ENCODE measurements around the gene IL1RN. TPM values are rescaled to one million over a fixed set of nuclear protein-coding genes. Genes with fewer than 3 reads are reported as not detected.
A peak's percentile ranks its signal among the peaks of the same experiment; 100 is the strongest.

IL1RN gene
- polyA plus RNA-seq, 1 donor (not counting 4 experiments of a cell fraction or from before 2014, with no cell fraction given), result 128 TPM

- no peak for DNase-seq (ENCODE audit: low read depth, low spot score)
- Histone ChIP-seq H3K9me3 (ENCODE audit: control insufficient read depth, low read depth, low read length) (no peaks in the 10 kb centered on the region), H3K9me1 (ENCODE audit: control insufficient read depth, extremely low read depth, insufficient read depth, low read length) (no peaks in the 10 kb centered on the region), H3K9ac (ENCODE audit: control insufficient read depth, extremely low read depth, insufficient read depth, low read length) (no peak overlapping the region), H3K79me2 (ENCODE audit: control insufficient read depth, insufficient read depth, low read length) (no peaks in the 10 kb centered on the region), H3K4me3 (ENCODE audit: control insufficient read depth in 2 of 3, extremely low read depth in 1 of 3, insufficient read depth in 2 of 3, low read depth in 1 of 3, low read length in 3 of 3) (no peak overlapping the region), H3K4me2 (ENCODE audit: control insufficient read depth, extremely low read depth, insufficient read depth, low read depth, low read length) (no peak overlapping the region), H3K36me3 (ENCODE audit: control insufficient read depth in 2 of 2, extremely low read depth in 1 of 2, insufficient read depth in 2 of 2, low read length in 2 of 2) (peaks cover 2 to 5% of the 10 kb centered on the region in 2 experiments), H2AFZ (ENCODE audit: control insufficient read depth, low read length) (no peak overlapping the region), H3K4me1 (ENCODE audit: control insufficient read depth, extremely low read depth, insufficient read depth, low read length) (peaks cover 20% of the 10 kb centered on the region), H3K27ac (ENCODE audit: control insufficient read depth, insufficient read depth, low read length) (no peak overlapping the region), H4K20me1 (ENCODE audit: control insufficient read depth, extremely low read depth, insufficient read depth, low read length) (no peaks in the 10 kb centered on the region), H3K27me3 (ENCODE audit: control insufficient read depth, extremely low read depth, insufficient read depth, low read length) (no peaks in the 10 kb centered on the region)
- no peak for TF ChIP-seq EZH2 (IDR thresholded peaks at IDR 0.05; ENCODE audit: low read length)
- TF ChIP-seq, protein P1, sequence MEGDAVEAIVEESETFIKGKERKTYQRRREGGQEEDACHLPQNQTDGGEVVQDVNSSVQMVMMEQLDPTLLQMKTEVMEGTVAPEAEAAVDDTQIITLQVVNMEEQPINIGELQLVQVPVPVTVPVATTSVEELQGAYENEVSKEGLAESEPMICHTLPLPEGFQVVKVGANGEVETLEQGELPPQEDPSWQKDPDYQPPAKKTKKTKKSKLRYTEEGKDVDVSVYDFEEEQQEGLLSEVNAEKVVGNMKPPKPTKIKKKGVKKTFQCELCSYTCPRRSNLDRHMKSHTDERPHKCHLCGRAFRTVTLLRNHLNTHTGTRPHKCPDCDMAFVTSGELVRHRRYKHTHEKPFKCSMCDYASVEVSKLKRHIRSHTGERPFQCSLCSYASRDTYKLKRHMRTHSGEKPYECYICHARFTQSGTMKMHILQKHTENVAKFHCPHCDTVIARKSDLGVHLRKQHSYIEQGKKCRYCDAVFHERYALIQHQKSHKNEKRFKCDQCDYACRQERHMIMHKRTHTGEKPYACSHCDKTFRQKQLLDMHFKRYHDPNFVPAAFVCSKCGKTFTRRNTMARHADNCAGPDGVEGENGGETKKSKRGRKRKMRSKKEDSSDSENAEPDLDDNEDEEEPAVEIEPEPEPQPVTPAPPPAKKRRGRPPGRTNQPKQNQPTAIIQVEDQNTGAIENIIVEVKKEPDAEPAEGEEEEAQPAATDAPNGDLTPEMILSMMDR (optimal IDR thresholded peaks at IDR 0.05 in 1 of 3, IDR thresholded peaks at IDR 0.05 in 1 of 3, conservative IDR thresholded peaks at IDR 0.05 in 1 of 3; ENCODE audit: extremely low read depth in 1 of 3, insufficient read depth in 2 of 3, low read length in 3 of 3), result no peak
- dilution Hi-C loops (cut with MboI; ENCODE audit: extremely low pct_ligation_motif_present, low sequenced_read_pairs), result no loop called here
- no peak for FAIRE-seq
Measured at GRCh38 chr2:113137827-113138226, 10.4 kb downstream of the IL1RN start.

DNA sequence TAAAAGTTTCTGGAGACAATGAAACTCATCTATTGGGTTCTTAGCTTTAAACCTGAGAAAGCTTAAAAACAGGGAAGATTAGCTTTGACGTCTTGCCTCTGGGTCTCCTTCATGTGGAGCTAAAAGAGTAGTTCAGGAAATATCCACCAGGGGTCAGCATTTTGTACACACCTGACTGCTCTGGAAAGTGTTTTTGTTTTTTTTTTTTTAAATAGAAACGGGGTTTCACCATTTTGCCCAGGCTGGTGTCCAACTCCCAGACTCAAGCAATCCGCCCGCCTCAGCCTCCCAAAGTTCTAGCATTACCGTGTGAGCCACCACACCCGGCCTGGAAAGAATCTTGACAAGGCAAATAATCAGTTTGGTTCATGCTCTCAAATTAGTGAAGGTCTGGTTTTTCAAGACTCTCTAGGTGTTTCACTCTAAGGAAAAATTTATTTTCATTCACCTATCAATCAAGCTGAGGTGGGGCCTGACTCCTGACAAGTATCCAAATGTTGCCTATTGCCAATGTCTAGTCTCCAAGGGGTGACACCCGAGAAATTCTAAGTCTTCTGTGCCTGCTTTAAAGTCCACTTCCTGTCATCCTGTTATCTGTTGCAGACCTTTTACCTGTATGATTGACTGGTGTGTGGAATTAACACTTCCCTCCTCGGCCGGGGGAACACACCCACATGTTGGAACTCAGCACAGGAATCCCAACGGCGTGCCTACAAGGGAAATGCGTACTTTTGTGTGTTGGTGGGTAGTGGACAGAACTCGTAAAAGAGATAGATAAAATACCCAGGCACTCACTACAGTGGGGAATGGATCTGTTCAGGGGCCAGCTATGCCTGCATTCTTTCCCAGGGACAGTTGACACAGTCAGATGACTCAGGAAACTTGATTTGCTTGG lies 11.3 kb downstream of the IL1RN start:
- H4K20me1 ChIP-seq (ENCODE audit: control insufficient read depth, extremely low read depth, insufficient read depth, low read length), result no peaks in the 10 kb centered on the region
- DNase-seq (ENCODE audit: low read depth, low spot score) (peak; percentile 58), FAIRE-seq (peak; percentile 72)
- peak overlapping the region; percentile 55 for H3K4me2 ChIP-seq (ENCODE audit: control insufficient read depth, extremely low read depth, insufficient read depth, low read depth, low read length)
- peaks cover 0 to 4% of the 10 kb centered on the region in 2 experiments for H3K36me3 ChIP-seq (ENCODE audit: control insufficient read depth in 2 of 2, extremely low read depth in 1 of 2, insufficient read depth in 2 of 2, low read length in 2 of 2)
- TF ChIP-seq, protein P1 (optimal IDR thresholded peaks at IDR 0.05 in 1 of 3, IDR thresholded peaks at IDR 0.05 in 1 of 3, conservative IDR thresholded peaks at IDR 0.05 in 1 of 3; ENCODE audit: extremely low read depth in 1 of 3, insufficient read depth in 2 of 3, low read length in 3 of 3), result peak; percentile 53 to 77 (median 66)
- no peak for TF ChIP-seq EZH2 (IDR thresholded peaks at IDR 0.05; ENCODE audit: low read length)
- no peaks in the 10 kb centered on the region for H3K9me3 ChIP-seq (ENCODE audit: control insufficient read depth, low read depth, low read length)
- no peaks in the 10 kb centered on the region for H3K27me3 ChIP-seq (ENCODE audit: control insufficient read depth, extremely low read depth, insufficient read depth, low read length)
- no peaks in the 10 kb centered on the region for H3K9me1 ChIP-seq (ENCODE audit: control insufficient read depth, extremely low read depth, insufficient read depth, low read length)
- H3K4me1 ChIP-seq (ENCODE audit: control insufficient read depth, extremely low read depth, insufficient read depth, low read length), result peaks cover 14% of the 10 kb centered on the region
- H3K9ac ChIP-seq (ENCODE audit: control insufficient read depth, extremely low read depth, insufficient read depth, low read length), result peak overlapping the region; percentile 40
- H3K27ac ChIP-seq (ENCODE audit: control insufficient read depth, insufficient read depth, low read length), result peak overlapping the region; percentile 35
- no peak overlapping the region for H3K4me3 ChIP-seq (ENCODE audit: control insufficient read depth in 2 of 3, extremely low read depth in 1 of 3, insufficient read depth in 2 of 3, low read depth in 1 of 3, low read length in 3 of 3)
- dilution Hi-C loops (cut with MboI; ENCODE audit: extremely low pct_ligation_motif_present, low sequenced_read_pairs), result no loop called here
- no peaks in the 10 kb centered on the region for H3K79me2 ChIP-seq (ENCODE audit: control insufficient read depth, insufficient read depth, low read length)
- H2AFZ ChIP-seq (ENCODE audit: control insufficient read depth, low read length), result peak overlapping the region; percentile 69
